ENCODE measurements around the gene CD58.

The CD58 gene

GRCh38 chr1:116465845-116466685 lies 104.8 kb downstream of the CD58 start:
- DNase-seq (ENCODE audit: low spot score), result no peak

- DNase-seq (ENCODE audit: low spot score), result no peak
Measured at GRCh38 chr1:116465477-116465844, 105.4 kb downstream of the CD58 start.
